NCI-H1694 (cell line): ENCODE data around the gene SLC17A2.
A peak's percentile ranks its signal among the peaks of the same experiment; 100 is the strongest.

ENCODE experiments used
- DNase-seq: peaks from one replicate; lab custom pipeline; 2025; lab: John Stamatoyannopoulos, UW

SLC17A2 gene

DNA sequence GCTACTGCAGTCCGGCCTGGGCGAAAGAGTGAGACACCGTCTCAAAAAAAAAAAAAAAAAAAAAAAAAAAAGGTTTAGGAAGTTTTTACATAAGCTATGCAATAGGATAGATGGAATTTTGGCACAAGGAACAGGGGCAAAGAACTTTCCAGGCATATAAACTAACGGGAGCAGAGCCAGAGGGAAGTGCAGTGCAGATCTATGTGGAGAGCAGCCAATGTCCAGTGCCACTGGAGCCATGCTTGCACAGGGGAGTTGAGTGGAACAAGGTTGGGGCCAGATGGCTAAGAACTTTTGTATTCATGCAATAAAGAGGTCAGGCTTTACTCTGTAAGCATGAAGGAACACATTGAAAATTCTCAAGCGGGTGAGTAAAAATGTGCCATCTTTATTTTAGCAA lies 10.8 kb downstream of the SLC17A2 start:
- DNase-seq: no peak

- no peak for DNase-seq
Observed at GRCh38 chr6:25918083-25918683, 12.3 kb downstream of the SLC17A2 start.

DNA sequence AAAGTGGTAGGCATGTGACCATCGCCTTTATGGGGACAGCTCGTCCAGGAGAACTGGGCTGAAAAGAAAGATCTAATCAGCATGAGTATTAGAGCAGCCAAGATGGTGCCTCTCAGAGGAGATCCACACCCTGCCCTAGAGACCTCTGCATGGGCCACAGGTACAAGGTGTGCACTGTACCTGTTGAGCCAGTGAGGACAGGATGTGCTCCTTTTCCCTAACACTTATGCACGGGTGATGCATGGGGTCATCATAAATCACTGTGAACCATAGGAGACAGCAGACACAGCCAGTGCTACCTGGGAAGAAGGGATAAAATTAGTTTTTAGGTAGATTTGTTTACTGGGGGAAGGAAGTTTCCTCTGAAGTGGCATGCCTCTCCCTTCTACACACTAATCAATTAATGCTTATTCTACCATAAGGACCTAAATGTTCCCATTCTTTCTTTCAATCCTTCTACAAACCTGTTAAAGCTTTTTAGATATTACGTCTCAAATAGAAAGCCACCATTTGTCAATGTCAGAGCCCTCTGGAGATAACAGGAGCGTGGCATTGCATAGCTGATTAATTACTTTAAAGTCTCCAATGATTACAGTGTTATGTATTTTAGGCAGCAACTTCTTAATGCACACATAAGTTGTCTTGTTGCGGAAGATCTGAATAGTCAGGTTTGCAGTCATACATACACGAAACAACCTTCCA lies 13.6 kb downstream of the SLC17A2 start:
- no peak for DNase-seq

- no peak for DNase-seq
Observed at GRCh38 chr6:25916330-25916729, 14.2 kb downstream of the SLC17A2 start.

DNA sequence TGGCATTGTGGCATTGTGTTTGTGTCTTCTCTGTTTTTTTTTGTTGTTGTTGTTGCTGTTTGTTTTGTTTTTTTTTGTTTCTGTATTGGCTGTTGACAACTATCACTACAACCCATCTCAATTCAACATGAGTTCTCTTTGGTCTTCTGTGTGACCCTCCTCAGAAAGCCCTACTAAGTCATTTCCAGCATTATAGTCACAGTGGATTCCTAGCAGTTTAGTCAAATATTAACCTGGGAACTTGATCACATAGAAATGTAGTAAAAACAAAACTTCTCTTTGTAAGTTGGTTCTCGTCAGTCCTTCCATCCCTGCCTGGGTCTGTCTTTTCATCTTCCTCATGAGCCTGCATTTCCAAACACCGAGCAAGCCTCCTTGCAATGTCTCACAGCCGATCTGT lies 16.8 kb downstream of the SLC17A2 start:
- no peak for DNase-seq

DNA sequence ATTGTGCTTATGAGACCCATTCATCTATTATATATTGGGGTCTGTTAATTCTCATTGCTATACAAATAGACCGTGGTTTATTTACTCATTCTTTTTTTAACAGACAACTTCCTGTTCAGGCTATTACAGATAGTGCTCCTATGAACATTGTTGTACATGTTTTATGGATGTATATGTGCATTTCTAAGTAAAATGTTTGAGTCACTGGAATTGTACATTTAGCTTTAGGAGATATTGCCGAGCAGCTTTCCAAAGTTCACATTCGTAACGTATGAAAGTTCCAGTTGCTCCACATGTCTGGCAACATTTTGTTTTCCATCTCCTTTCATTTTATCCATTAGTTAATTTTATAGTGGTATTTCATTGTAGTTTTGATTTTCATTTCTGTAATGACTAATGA lies 19.1 kb downstream of the SLC17A2 start:
- no peak for DNase-seq

DNA sequence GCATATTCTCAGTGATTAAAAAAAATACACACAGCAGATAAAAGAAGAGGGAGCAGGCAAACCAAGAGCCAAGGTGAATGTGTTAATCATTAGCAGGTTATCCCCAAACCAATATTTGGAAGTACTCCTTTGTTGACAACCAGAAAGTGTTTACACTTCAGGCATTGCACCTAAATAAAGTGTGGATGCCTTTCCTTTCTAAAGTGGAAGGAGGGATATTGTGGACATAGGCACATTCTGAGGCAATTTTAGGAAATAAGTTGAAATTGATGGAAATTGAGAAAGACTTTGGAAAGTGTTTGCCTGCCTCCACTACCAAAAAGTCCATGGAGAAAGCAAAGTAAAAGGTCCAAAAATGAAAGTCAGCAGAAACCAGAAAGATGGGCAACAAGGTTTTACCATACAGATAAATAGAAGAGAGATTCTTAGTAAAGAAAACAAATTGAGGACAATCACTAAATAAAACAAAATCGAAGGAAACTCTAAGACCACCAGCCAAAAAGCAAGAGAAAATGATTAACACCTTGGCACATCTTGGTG lies 22.9 kb downstream of the SLC17A2 start:
- DNase-seq: no peak

DNA sequence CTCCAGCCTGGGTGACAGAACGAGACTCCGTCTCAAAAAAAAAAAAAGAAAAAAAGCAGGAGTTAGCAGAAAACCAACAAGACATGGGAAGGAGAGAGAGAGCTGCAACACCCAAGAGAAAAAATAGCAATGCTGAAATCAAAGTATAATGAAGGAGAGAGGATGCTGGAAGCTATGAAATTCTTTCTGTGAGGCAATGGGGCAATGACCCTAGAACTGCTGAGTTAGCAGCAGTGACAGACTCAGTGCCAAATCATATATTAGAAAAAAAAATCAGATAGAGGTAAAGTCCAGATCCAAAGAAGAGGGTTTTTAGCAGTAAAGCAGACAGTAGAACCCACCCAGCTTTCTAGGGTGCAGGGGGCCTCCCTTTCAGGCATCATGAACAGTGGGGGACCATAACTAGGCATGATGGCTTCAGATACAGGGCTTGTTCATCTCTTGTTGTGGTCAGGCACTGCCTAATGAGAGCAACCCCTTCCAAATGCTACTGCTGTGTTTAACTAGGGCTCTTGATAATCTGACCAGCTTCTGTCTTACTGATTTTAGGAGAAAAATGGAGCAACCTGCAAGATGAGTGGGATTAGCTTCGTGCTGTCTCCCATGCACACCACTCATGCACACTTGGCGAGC lies 26.9 kb downstream of the SLC17A2 start:
- DNase-seq: no peak

- DNase-seq: no peak
Observed at GRCh38 chr6:25902071-25902470, 28.4 kb downstream of the SLC17A2 start.

DNA sequence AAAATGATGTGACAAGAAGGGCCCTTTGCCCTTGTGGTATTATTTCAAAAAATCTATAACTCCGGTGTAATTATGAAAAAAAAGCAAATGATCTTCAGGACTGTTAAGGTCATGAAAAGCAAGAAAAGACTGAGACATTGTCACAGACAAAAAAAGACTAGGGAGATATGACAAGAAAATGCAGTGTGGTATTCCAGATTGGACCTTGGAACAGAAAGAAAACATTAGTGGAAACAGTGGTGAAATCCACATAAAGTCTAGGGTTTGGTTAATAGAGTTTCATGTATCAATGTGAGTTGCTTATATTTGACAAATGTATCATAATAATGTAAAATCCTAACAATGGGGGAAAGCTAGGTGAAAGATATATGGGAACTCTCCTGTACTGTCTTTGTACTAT lies 29.6 kb downstream of the SLC17A2 start:
- DNase-seq: no peak

- DNase-seq: no peak
Observed at GRCh38 chr6:25899580-25900408, 30.7 kb downstream of the SLC17A2 start.

DNA sequence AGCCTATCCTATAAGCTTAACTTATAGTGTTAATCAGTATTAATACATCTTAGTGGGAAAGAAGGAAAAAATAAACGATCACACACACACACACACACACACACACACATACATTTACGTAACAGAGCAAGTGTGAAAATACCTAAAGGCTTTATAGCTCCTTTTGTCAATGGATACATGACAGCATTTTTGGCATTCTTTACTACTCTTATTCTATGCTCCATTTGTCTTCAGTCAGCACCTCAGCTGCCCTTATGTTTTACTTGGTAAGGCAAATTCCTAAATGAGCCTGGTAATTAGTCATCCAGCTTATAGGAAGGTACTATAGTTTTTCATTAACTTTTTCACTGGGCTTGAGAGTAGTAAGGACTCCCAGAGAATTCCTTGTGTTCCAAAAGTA lies 31.4 kb downstream of the SLC17A2 start:
- no peak for DNase-seq

- no peak for DNase-seq
Observed at GRCh38 chr6:25898289-25898977, 32.1 kb downstream of the SLC17A2 start.

DNA sequence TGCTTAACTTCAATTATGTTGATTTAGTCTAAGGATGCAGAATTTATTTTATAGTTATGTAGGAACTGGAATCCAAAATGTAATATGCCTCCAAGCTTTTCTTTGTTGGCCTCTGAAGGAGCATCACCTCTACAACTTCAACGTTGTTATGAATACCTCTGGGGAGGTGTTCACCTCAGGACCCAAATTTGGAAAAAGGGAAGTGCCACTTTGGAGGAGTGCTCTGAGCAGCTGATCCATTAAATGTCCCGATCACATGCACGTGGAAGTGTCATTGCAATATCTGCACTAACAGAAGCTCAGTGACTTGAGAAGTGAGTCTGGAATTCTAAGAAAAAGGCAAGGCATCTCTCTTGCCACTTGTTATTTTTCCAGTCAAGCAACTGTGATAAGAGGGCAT lies 34.2 kb downstream of the SLC17A2 start:
- DNase-seq: no peak

GRCh38 chr6:25895771-25896170 lies 34.7 kb downstream of the SLC17A2 start:
- no peak for DNase-seq

DNA sequence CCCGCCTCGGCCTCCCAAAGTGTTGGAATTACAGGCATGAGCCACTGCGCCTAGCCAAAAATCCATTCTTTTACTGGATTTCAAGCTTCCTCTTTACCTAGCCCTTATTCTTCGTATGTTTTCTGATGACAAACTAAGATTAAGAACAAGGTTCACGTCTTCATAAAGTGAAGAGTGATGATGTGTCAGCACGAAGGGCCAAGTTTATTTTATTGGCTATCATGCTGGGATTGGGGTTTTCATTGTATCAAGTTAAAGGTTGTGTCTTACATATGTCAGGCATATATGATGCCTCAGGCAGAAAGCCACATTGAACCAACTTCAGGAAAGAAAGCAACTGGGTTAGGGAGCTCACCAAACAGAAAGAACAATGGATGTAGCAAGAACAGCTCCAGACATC lies 36.7 kb downstream of the SLC17A2 start:
- no peak for DNase-seq

DNA sequence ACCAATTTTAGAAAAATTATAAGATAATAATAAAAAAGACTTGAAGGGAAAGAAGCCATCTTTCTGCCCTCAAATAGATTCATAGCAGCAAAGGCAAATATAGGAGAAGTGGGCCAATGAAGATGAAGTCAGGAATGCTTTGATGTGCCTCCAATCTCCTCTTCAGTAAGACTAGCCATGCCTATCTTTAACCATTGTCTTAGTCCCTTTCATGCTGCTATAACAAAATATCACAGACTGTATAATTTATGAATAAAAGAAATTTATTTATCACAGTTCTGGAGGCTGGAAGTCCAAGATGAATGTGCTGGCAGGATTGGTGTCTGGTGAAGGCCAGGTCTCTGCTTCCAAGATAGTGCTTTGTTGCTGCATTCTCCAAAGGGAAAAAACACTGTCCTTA lies 37.6 kb downstream of the SLC17A2 start:
- no peak for DNase-seq

GRCh38 chr6:25889877-25890853 lies 40.3 kb downstream of the SLC17A2 start:
- peak; percentile 44 for DNase-seq

- DNase-seq: no peak
Observed at GRCh38 chr6:25888626-25889025, 41.9 kb downstream of the SLC17A2 start.

GRCh38 chr6:25886066-25886465 lies 44.4 kb downstream of the SLC17A2 start:
- no peak for DNase-seq

DNA sequence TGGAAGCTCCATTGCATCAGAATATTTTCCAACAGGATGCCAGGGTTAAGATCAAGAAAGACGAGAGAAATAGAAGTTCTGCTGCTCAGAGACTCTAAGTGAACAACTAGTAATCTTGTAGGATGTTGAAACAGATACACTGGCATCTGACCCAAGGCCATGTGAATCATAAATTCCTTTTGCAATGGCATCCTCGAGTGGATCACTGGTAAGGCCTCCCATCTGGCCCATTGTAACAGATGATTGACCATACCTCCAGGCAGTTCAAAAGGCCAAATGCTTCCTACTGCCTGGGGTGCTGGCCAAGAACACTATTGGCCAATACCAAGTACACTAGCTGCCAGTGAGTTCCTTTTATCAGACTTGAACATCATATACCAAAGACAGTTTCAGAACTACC lies 46.5 kb downstream of the SLC17A2 start:
- DNase-seq: no peak
